ENCODE data around the gene MRPL41. TPM values are rescaled to one million over a fixed set of nuclear protein-coding genes. Genes with fewer than 3 reads are reported as not detected.

The MRPL41 gene
- total and polyA plus RNA-seq, 2 of the 13 experiments (the other 11 are each of a cell fraction or from before 2014, with no cell fraction given): 20.9 to 54.0 TPM

GRCh38 chr9:137578518-137579258, 27.0 kb downstream of the MRPL41 start, which contains the start of gene DPH7 (continued):
- 0 out of 2 replicates have a peak, but pooled peaks have one; percentile 45 for TF ChIP-seq ZBTB44 (CRISPR knock-in tag; IDR thresholded peaks at IDR 0.05)
- peak; percentile 87 for TF ChIP-seq ZGPAT (CRISPR knock-in tag; IDR thresholded peaks at IDR 0.05)
- 0 out of 2 replicates have a peak, but pooled peaks have one; percentile 32 for TF ChIP-seq ZNF563 (CRISPR knock-in tag; IDR thresholded peaks at IDR 0.05)
- no peak for TF ChIP-seq ZNF609 (CRISPR knock-in tag; IDR thresholded peaks at IDR 0.05; ENCODE audit: borderline replicate concordance)
- no peak; the same call in 1 of the 2 replicates for TF ChIP-seq ZBTB1 (CRISPR knock-in tag; IDR thresholded peaks at IDR 0.05; ENCODE audit: borderline replicate concordance)
- TF ChIP-seq MTA1 (CRISPR knock-in tag; IDR thresholded peaks at IDR 0.05; ENCODE audit: borderline replicate concordance): peak; percentile 51; the same call in 1 of the 2 replicates
- TF ChIP-seq NR2F6 (IDR thresholded peaks at IDR 0.05): no peak
- peak; percentile 51; the same call in 1 of the 2 replicates for TF ChIP-seq NR2F6 (CRISPR knock-in tag; IDR thresholded peaks at IDR 0.05)
- TF ChIP-seq SRSF1 (optimal IDR thresholded peaks at IDR 0.05; ENCODE audit: low read depth, low read length): no peak
- TF ChIP-seq HIVEP1 (CRISPR knock-in tag; IDR thresholded peaks at IDR 0.05): no peak
- peak; percentile 95 for TF ChIP-seq CTCF (CRISPR knock-in tag; IDR thresholded peaks at IDR 0.05)
- no peak for TF ChIP-seq GTF2F1 (IDR thresholded peaks at IDR 0.05; ENCODE audit: low read length)
- TF ChIP-seq ZNF354B (CRISPR knock-in tag; IDR thresholded peaks at IDR 0.05): no peak
- peak; percentile 75; the same call in 1 of the 2 replicates for TF ChIP-seq ZNF562 (CRISPR knock-in tag; IDR thresholded peaks at IDR 0.05; ENCODE audit: borderline replicate concordance)
- TF ChIP-seq ZXDC (CRISPR knock-in tag; IDR thresholded peaks at IDR 0.05): peak; percentile 73; the same call in 1 of the 2 replicates
- TF ChIP-seq ZC3H4 (CRISPR knock-in tag; IDR thresholded peaks at IDR 0.05; ENCODE audit: borderline replicate concordance): no peak
- 0 out of 2 replicates have a peak, but pooled peaks have one; percentile 23 for TF ChIP-seq BHLHE40 (IDR thresholded peaks at IDR 0.05; ENCODE audit: low read length)

Measured in HepG2 (cell line).